Lung (tissue), 12 donors: ENCODE measurements around the gene FNDC4. TPM values are rescaled to one million over a fixed set of nuclear protein-coding genes. Genes with fewer than 3 reads are reported as not detected.

Experiments
- ATAC-seq: fragments of 200-7000 bp; cut with Tn5 transposase; one replicate; pipeline ENCODE4 v1.9.1; 2020; ENCODE audit warnings: moderate number of reproducible peaks; ENCODE audit not compliant: insufficient read depth, low FRiP score
- DNase-seq, 3 donors: peaks; one replicate each; pipeline ENCODE4 v3.0.0-alpha.2; 2013 to 2017
- H3K27ac ChIP-seq, 2 donors: one replicate each; pipeline ENCODE4 v1.5.1; 2013; ENCODE audit warnings: mild to moderate bottlenecking in 2 of 2, moderate library complexity in 2 of 2, control low read depth in 1 of 2, inconsistent platforms in 1 of 2, low read depth in 1 of 2, low read length in 1 of 2
- H3K27me3 ChIP-seq, 3 donors: one replicate each; pipeline ENCODE4 v1.5.1; 2013; ENCODE audit warnings: low read length in 2 of 3; ENCODE audit not compliant: control insufficient read depth in 3 of 3, insufficient read depth in 3 of 3
- H3K36me3 ChIP-seq, 4 donors: one replicate each; pipeline ENCODE4 v1.5.1; 2013; ENCODE audit warnings: low read length in 4 of 4, mild to moderate bottlenecking in 1 of 4, moderate library complexity in 1 of 4; ENCODE audit not compliant: control insufficient read depth in 4 of 4, insufficient read depth in 4 of 4
- H3K4me1 ChIP-seq, 5 donors: one replicate each; pipeline ENCODE4 v1.5.1; 2013; ENCODE audit warnings: low read length in 5 of 5, mild to moderate bottlenecking in 2 of 5, moderate library complexity in 1 of 5; ENCODE audit not compliant: control insufficient read depth in 5 of 5, insufficient read depth in 5 of 5
- H3K4me3 ChIP-seq: one replicate; pipeline ENCODE4 v1.5.1; 2013; ENCODE audit warnings: mild to moderate bottlenecking, control low read depth, moderate library complexity
- H3K9ac ChIP-seq, 2 donors: one replicate each; pipeline ENCODE4 v1.5.1; 2013; ENCODE audit warnings: low read length in 2 of 2, control low read depth in 1 of 2; ENCODE audit not compliant: insufficient read depth in 1 of 2
- H3K9me3 ChIP-seq, 4 donors: one replicate each; pipeline ENCODE4 v1.5.1; 2013; ENCODE audit warnings: low read length in 3 of 4, mild to moderate bottlenecking in 1 of 4, moderate library complexity in 1 of 4; ENCODE audit not compliant: control insufficient read depth in 4 of 4, insufficient read depth in 3 of 4
- CTCF ChIP-seq: IDR thresholded peaks from 2 replicates; pipeline ENCODE4 v1.5.1; 2012; ENCODE audit warnings: mild to moderate bottlenecking; ENCODE audit errors: control extremely low read depth, extremely low read depth
- WGBS, 2 donors: extraction: QIAGEN DNeasy Blood & Tissue Kit; methylation state at CpG; one replicate each; pipeline ENCODE4 v1.1.7; 2013; 5-methylcytosine and 5-hydroxymethylcytosine counted together
- polyA plus RNA-seq, 2 donors: library from polyadenylated mRNA; stranded (reverse); fragments of 200-250 nt; gene quantifications; one replicate each; pipeline ENCODE4 v1.2.1, GENCODE V29; 2013
- total RNA-seq, 2 donors: library from RNA; depleted of rRNA in 1 of 2; stranded (reverse); fragments of >200 nt in 1 of 2; gene quantifications; one replicate each; pipeline ENCODE4 v1.2.1, GENCODE V29; 2014 to 2021
- donor health status: control.
- donor health status: control.
- donor health status: Bipolar disorder and iron deficiency.
- donor health status: healthy.
- donor health status: DM: yes; HTN: yes; CAD: no.

FNDC4 gene
- total and polyA plus RNA-seq, 4 donors, result 2.8 to 6.9 (median 4.3) TPM

GRCh38 chr2:27498975-27499374 is 4.0 kb upstream of the FNDC4 start:
- Histone ChIP-seq H3K4me3 (no peak overlapping the region), H3K9me3 (no peaks in the 10 kb centered on the region), H3K4me1 (peaks cover 0 to 9% (median 0%) of the 10 kb centered on the region in 5 donors), H3K9ac (no peak overlapping the region), H3K36me3 (no peaks in the 10 kb centered on the region), H3K27me3 (peaks cover 0 to 4% (median 0%) of the 10 kb centered on the region in 3 donors), H3K27ac (no peak overlapping the region)
- DNase-seq, result no peak
- TF ChIP-seq CTCF, result no peak
- WGBS, 2 donors, result 85 to 87% methylated on average over 3 of the region's 3 CpGs
- ATAC-seq, result no peak

- Histone ChIP-seq H3K4me3 (no peak overlapping the region), H3K9ac (no peak overlapping the region), H3K9me3 (no peaks in the 10 kb centered on the region), H3K27me3 (peaks cover 0 to 4% (median 0%) of the 10 kb centered on the region in 3 donors), H3K36me3 (no peaks in the 10 kb centered on the region), H3K27ac (no peak overlapping the region), H3K4me1 (peaks cover 0 to 9% (median 0%) of the 10 kb centered on the region in 5 donors)
- ATAC-seq (no peak), DNase-seq (no peak)
- no peak for TF ChIP-seq CTCF
- 72 to 76% methylated on average over 4 of the region's 4 CpGs for WGBS, 2 donors
These were observed 2.3 kb upstream of the FNDC4 start for GRCh38 chr2:27497288-27497627.

- ATAC-seq, result no peak
- H3K36me3 ChIP-seq, result no peaks in the 10 kb centered on the region
- WGBS, 2 donors, result 62 to 73% methylated on average over 12 of the region's 12 CpGs
- H3K4me3 ChIP-seq, result no peak within 1 kb of the TSS
- peak in 2 of 3 donors; percentile 16 to 29 for DNase-seq
- no peaks in the 10 kb centered on the region for H3K9me3 ChIP-seq
- TF ChIP-seq CTCF, result no peak
- peaks cover 0 to 4% (median 0%) of the 10 kb centered on the region in 3 donors for H3K27me3 ChIP-seq
- H3K9ac ChIP-seq, result peak within 1 kb of the TSS in 1 of 2 donors; percentile 79
- H3K27ac ChIP-seq, result no peak within 1 kb of the TSS
- H3K4me1 ChIP-seq, result peaks cover 0 to 9% (median 0%) of the 10 kb centered on the region in 5 donors
These were observed 1.6 kb upstream of the FNDC4 start, which contains the start of gene GCKR for GRCh38 chr2:27496357-27497287. TSS of gene GCKR (plus strand) at chr2:27496839. CDS start at chr2:27496905, 66 bp downstream.
